GM12878 (cell line): ENCODE data around the gene ABCA2. TPM values are rescaled to one million over a fixed set of nuclear protein-coding genes. Genes with fewer than 3 reads are reported as not detected.
A peak's percentile ranks its signal among the peaks of the same experiment; 100 is the strongest.

Experiments
- ATAC-seq: fragments of 200-7000 bp; cut with Tn5 transposase; 3 replicates; pipeline ENCODE4 v1.9.1; 2020; ENCODE audit warnings: mild to moderate bottlenecking, moderate library complexity
- BruUV-seq: library from RNA; stranded (reverse); fragments of 400-500 nt; replicated peaks from 2 replicates; lab custom pipeline; 2021; lab: Mats Ljungman, UMichigan
- CTCF ChIA-PET: fragments of 300-600 bp; sonication (Branson Sonifier 250); formaldehyde crosslinking; extraction: SDS; loops from one replicate; lab custom pipeline; 2021; ENCODE audit warnings: inconsistent platforms; lab: Yijun Ruan, JAX
- POLR2A ChIA-PET: fragments of 350-600 bp; formaldehyde crosslinking; extraction: SDS; loops from one replicate; lab custom pipeline; 2021; ENCODE audit warnings: inconsistent platforms; lab: Charles Lee
- RAD21 ChIA-PET: fragments of 300-600 bp; sonication (Branson Sonifier 250); formaldehyde crosslinking; loops from one replicate; lab custom pipeline; 2023; ENCODE audit warnings: antibody characterized with exemption; ENCODE audit not compliant: unreplicated experiment; lab: Charles Lee
- SMC1A ChIA-PET: fragments of 300-600 bp; sonication (Branson Sonifier 250); formaldehyde crosslinking; loops from one replicate; lab custom pipeline; 2023; ENCODE audit not compliant: unreplicated experiment, uncharacterized antibody; lab: Charles Lee
- DNase-seq: peaks from one replicate; pipeline ENCODE4 v3.0.0-alpha.2; 2011; ENCODE audit warnings: low read depth, low spot score
- FAIRE-seq: peaks from 3 replicates; lab custom pipeline; 2011; peaks lifted over from hg19 to GRCh38; lab: Jason Lieb, UNC
- H2AFZ ChIP-seq: 2 replicates; pipeline ENCODE4 v1.6.0; 2011; ENCODE audit warnings: low read depth, low read length, control low read depth; ENCODE audit not compliant: control insufficient read depth
- H3K27ac ChIP-seq: 2 replicates; pipeline ENCODE4 v1.5.1; 2011; ENCODE audit warnings: control low read depth; ENCODE audit not compliant: control insufficient read depth, insufficient read depth
- H3K27me3 ChIP-seq, 2 experiments: replicated peaks in 1 of 2; 2 replicates each; pipeline versions ENCODE4 v1.6.0 to v1.6.1; 2011; ENCODE audit warnings: low read length in 1 of 2; ENCODE audit not compliant: control insufficient read depth in 2 of 2, insufficient read depth in 2 of 2
- H3K36me3 ChIP-seq, 2 experiments: 2 replicates each; pipeline ENCODE4 v1.5.1; 2011; ENCODE audit warnings: low read length in 1 of 2; ENCODE audit not compliant: control insufficient read depth in 2 of 2, insufficient read depth in 2 of 2
- H3K4me1 ChIP-seq: 2 replicates; pipeline ENCODE4 v1.6.1; 2011; ENCODE audit warnings: mild to moderate bottlenecking, low read length, moderate library complexity, mixed read lengths; ENCODE audit not compliant: control insufficient read depth, insufficient read depth
- H3K4me2 ChIP-seq: 2 replicates; pipeline ENCODE4 v1.6.0; 2011; ENCODE audit warnings: control low read depth; ENCODE audit not compliant: control insufficient read depth, insufficient read depth
- H3K4me3 ChIP-seq: fragments of 200-600 bp; sonication (generic); 2 replicates; pipeline ENCODE4 v1.5.1; 2016
- H3K79me2 ChIP-seq: 2 replicates; pipeline ENCODE4 v1.6.0; 2011; ENCODE audit warnings: low read length; ENCODE audit not compliant: control insufficient read depth, insufficient read depth
- H3K9ac ChIP-seq: 2 replicates; pipeline ENCODE4 v1.8.0; 2011; ENCODE audit warnings: low read length, control low read depth, mixed read lengths; ENCODE audit not compliant: control insufficient read depth, insufficient read depth
- H3K9me3 ChIP-seq: replicated peaks from 3 replicates; pipeline ENCODE4 v1.5.1; 2011; ENCODE audit warnings: mild to moderate bottlenecking, low read length; ENCODE audit not compliant: control insufficient read depth, insufficient read depth
- H4K20me1 ChIP-seq: 2 replicates; pipeline ENCODE4 v1.6.0; 2011; ENCODE audit not compliant: control insufficient read depth, insufficient read depth
- BMI1 ChIP-seq: fragments of 450-650 bp; IDR thresholded peaks from 2 replicates; pipeline ENCODE4 v1.6.1; 2016; ENCODE audit warnings: mild to moderate bottlenecking, moderate library complexity, borderline replicate concordance
- CEBPB ChIP-seq, 2 experiments: fragments of 150-350 bp in 1 of 2; IDR thresholded peaks; 2 replicates each; pipeline ENCODE4 v1.6.1; 2012 to 2014; ENCODE audit warnings: low read depth in 2 of 2, low read length in 2 of 2, borderline replicate concordance in 1 of 2, inconsistent platforms in 1 of 2
- KDM1A ChIP-seq: fragments of 200-600 bp; sonication (generic); IDR thresholded peaks from 2 replicates; pipeline ENCODE4 v1.6.1; 2016; ENCODE audit warnings: borderline replicate concordance
- MXI1 ChIP-seq: fragments of 150-350 bp; IDR thresholded peaks from 2 replicates; pipeline ENCODE4 v1.6.1; 2011; ENCODE audit warnings: low read depth, mild to moderate bottlenecking, inconsistent platforms, low read length, improper control_type of control experiment
- NFYA ChIP-seq: IDR thresholded peaks from 2 replicates; pipeline ENCODE4 v1.6.1; 2011; ENCODE audit warnings: low read depth, mild to moderate bottlenecking, low read length, improper control_type of control experiment, borderline replicate concordance
- POU2F2 ChIP-seq: IDR thresholded peaks from 3 replicates; pipeline ENCODE4 v1.6.1; 2011; ENCODE audit warnings: low read depth, mild to moderate bottlenecking, low read length, borderline replicate concordance
- RELA ChIP-seq: fragments of 450-650 bp; IDR thresholded peaks from 2 replicates; pipeline ENCODE4 v1.8.0; 2014; ENCODE audit warnings: borderline replicate concordance; ENCODE audit not compliant: partially characterized antibody
- RELB ChIP-seq: fragments of 450-650 bp; IDR thresholded peaks from 2 replicates; pipeline ENCODE4 v1.6.1; 2017; ENCODE audit warnings: low read depth, mild to moderate bottlenecking, moderate library complexity
- REST ChIP-seq: IDR thresholded peaks from 2 replicates; pipeline ENCODE4 v1.6.1; 2012; ENCODE audit warnings: mild to moderate bottlenecking, low read depth, low read length
- SP1 ChIP-seq: IDR thresholded peaks from one replicate; pipeline ENCODE4 v1.6.1; 2011; ENCODE audit warnings: low read depth, low read length
- SUZ12 ChIP-seq: fragments of 200-600 bp; sonication (generic); IDR thresholded peaks from one replicate; pipeline ENCODE4 v1.6.1; 2018; ENCODE audit warnings: antibody characterized with exemption, mild to moderate bottlenecking; ENCODE audit not compliant: unreplicated experiment
- TCF12 ChIP-seq: IDR thresholded peaks from 2 replicates; pipeline ENCODE4 v1.6.1; 2011; ENCODE audit warnings: low read depth, mild to moderate bottlenecking, low read length
- ZBTB33 ChIP-seq: fragments of 450-650 bp; IDR thresholded peaks from 2 replicates; pipeline ENCODE4 v1.6.1; 2017; ENCODE audit warnings: mild to moderate bottlenecking
- ZNF217 ChIP-seq: fragments of 450-650 bp; IDR thresholded peaks from 2 replicates; pipeline ENCODE4 v1.6.1; 2017; ENCODE audit warnings: antibody characterized with exemption, mild to moderate bottlenecking
- WGBS: methylation state at CpG from one replicate; pipeline ENCODE4 v1.1.6; 2016; ENCODE audit warnings: low lambda C conversion rate; ENCODE audit not compliant: insufficient replicate concordance, insufficient coverage; ENCODE audit errors: missing lambda C conversion rate; 5-methylcytosine and 5-hydroxymethylcytosine counted together
- in situ Hi-C: fragments of 300-500 bp; cut with MboI; formaldehyde crosslinking; loops from 9 replicates; pipeline ENCODE4 v1.14.3; 2018; ENCODE audit warnings: mixed read lengths
- intact Hi-C: fragments of 100-400 bp; cut with micrococcal nuclease; formaldehyde crosslinking; loops from one replicate; pipeline ENCODE4 v1.14.2; 2022; ENCODE audit not compliant: unreplicated experiment
- polyA plus RNA-seq, 11 experiments: library from polyadenylated mRNA; depleted of rRNA in 4 of 11; unstranded in 6 of 11; stranded (reverse) in 5 of 11; fragments of >200 nt; fragmentation: Nextera tagmentation in 4 of 11; fragmentation: Illumina TruSeq in 1 of 11; extraction: Ambion mirVana in 4 of 11; extraction: Trizol in 1 of 11; gene quantifications; 1 replicate in 1 of 11; 2 replicates in 10 of 11; pipeline versions ENCODE4 v1.2.1 to v1.2.3, GENCODE V29; 2011 to 2016; ENCODE audit warnings: inconsistent platforms in 2 of 11, missing spikeins in 2 of 11, low read depth in 1 of 11
- total RNA-seq, 4 experiments: library from RNA; depleted of rRNA in 3 of 4; stranded (reverse); fragments of >200 nt in 3 of 4; fragmentation: Illumina TruSeq in 1 of 4; extraction: Trizol in 1 of 4; gene quantifications; 2 replicates each; pipeline versions ENCODE4 v1.2.1 to v1.2.3, GENCODE V29; 2013 to 2021

ABCA2 gene
- total and polyA plus RNA-seq, 10 of the 15 experiments (the other 5 are each of a cell fraction or from before 2014, with no cell fraction given): 0.13 to 2.6 (median 0.71) TPM; not detected in 2

DNA sequence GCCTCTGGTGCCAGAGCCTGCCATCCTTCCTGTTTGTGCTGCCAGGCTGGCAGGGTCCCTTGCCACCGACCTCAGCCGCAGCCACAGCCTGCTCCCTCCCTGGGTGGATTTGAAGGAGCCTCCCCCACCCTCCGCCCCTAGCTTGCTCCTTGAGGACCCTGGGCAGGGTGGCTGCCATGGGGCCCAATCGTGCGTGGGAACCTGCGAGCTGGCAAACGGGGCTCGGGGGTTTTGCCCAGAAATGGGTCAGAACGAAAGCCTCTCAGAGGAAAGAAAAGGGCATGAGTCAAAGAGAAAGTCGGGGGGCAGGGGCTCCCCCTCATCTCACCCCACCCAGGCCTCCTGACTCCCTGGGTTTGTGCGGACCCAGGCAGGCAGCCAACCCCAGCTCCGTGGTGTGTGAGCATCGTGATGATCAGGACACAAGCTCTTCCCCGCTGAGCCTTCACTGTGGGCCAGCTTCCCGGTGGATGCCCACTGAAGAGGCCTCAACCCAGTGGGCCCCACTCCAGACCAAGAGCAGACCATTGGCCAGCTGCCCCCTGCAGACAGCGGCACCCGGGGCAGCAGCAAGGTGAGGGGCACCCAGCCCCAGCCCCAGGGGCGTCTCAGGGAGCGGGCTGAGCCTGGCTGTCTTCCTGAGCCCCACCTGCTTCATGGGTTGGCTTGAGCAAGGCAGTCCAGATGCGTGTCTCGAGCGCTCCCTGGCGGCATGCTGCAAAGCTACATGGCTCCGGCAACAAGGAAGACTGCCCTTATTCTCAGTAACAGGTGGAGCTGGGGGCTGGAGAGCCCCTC, 6.9 kb upstream of the ABCA2 start:
- WGBS: 1% methylated on average over 24 of the region's 24 CpGs
- CTCF ChIA-PET: interaction anchor here (0.6 to 4.4 kb wide), 57 partner anchors 9 to 327 kb away, joined by 3 to 163 read pairs (median 5); partner anchors contain the start of genes AJM1, CLIC3, FBXW5 and NPDC1
- no peaks in the 10 kb centered on the region for H3K9me3 ChIP-seq
- peak overlapping the region; percentile 54 for H2AFZ ChIP-seq
- SMC1A ChIA-PET: interaction anchor here (0.7 to 5.2 kb wide), 22 partner anchors 12 to 269 kb away, joined by 3 to 77 read pairs (median 5); partner anchors contain the start of genes CLIC3 and TMEM141
- H3K4me1 ChIP-seq: peaks cover 37% of the 10 kb centered on the region
- peak; percentile 96 for FAIRE-seq
- intact Hi-C loops (loop anchor here (1.0 to 5.0 kb wide), 3 partner anchors 87 to 248 kb away; partner anchors contain the start of gene PHPT1), in situ Hi-C loops (loop anchor here (5.0 kb wide), 2 partner anchors 88 to 238 kb away; partner anchors contain the start of genes C8G and CCDC183)
- RAD21 ChIA-PET: interaction anchor here (0.5 to 3.8 kb wide), 29 partner anchors 10 to 293 kb away, joined by 3 to 109 read pairs (median 4); partner anchors contain the start of genes AJM1, MAN1B1, SAPCD2 and TMEM141
- peak; percentile 89 for ATAC-seq
- no peaks in the 10 kb centered on the region for H4K20me1 ChIP-seq
- no peaks in the 10 kb centered on the region for H3K27me3 ChIP-seq
- no peak overlapping the region; the same call in 1 of the 2 replicates for H3K9ac ChIP-seq
- H3K79me2 ChIP-seq: no peaks in the 10 kb centered on the region
- H3K4me3 ChIP-seq: peak overlapping the region; percentile 36; the same call in 1 of the 2 replicates
- DNase-seq: peak; percentile 55
- POLR2A ChIA-PET: interaction anchor here (0.6 to 2.6 kb wide), 10 partner anchors 8 to 247 kb away, joined by 3 to 19 read pairs (median 4); partner anchors contain the start of genes MAN1B1, SAPCD2 and TMEM141
- no TSS peak for BruUV-seq
- H3K4me2 ChIP-seq: peak overlapping the region; percentile 79
- no peaks in the 10 kb centered on the region for H3K36me3 ChIP-seq
- H3K27ac ChIP-seq: no peak overlapping the region; the same call in 1 of the 2 replicates
- TF ChIP-seq SP1: peak; percentile 15
- TF ChIP-seq CEBPB (IDR thresholded peaks at IDR 0.05; ENCODE audit: borderline replicate concordance in 1 of 2, low read depth in 2 of 2, low read length in 2 of 2): no peak
- TF ChIP-seq REST: no peak
- no peak for TF ChIP-seq ZNF217
- TF ChIP-seq RELA: peak; percentile 54
- no peak for TF ChIP-seq NFYA
- TF ChIP-seq RELB: peak; percentile 71; the same call in 1 of the 2 replicates
- TF ChIP-seq ZBTB33: no peak
- peak; percentile 71 for TF ChIP-seq TCF12
- no peak for TF ChIP-seq SUZ12
- TF ChIP-seq POU2F2: no peak
- no peak for TF ChIP-seq KDM1A
- TF ChIP-seq BMI1: no peak
- TF ChIP-seq MXI1: no peak
